HTR-8/SVneo (cell line): Measurements from ENCODE around the gene KCNK7.
"Not testable (repeated sequence)": the region's sequence is repeated elsewhere in the genome, so short reads cannot be mapped to it uniquely, and the experiment has no call there.

Source experiments
- DNase-seq: peaks from one replicate; pipeline ENCODE4 v3.0.0; 2011; ENCODE audit warnings: low spot score, mixed read lengths; ENCODE audit not compliant: insufficient read length
- FAIRE-seq: peaks from 2 replicates; lab custom pipeline; 2011; peaks lifted over from hg19 to GRCh38; lab: Jason Lieb, UNC

The KCNK7 gene

GRCh38 chr11:65575568-65576231 lies 19.9 kb downstream of the KCNK7 start, which contains the start of gene EHBP1L1:
Gene EHBP1L1 (plus strand): TSS chr11:65576053. CDS start chr11:65576303, 250 bp downstream.
- DNase-seq: peak; percentile 70
- peak; percentile 60 for FAIRE-seq

GRCh38 chr11:65574811-65575567 lies 20.6 kb downstream of the KCNK7 start:
- FAIRE-seq (peak; percentile 44), DNase-seq (no peak)

GRCh38 chr11:65574109-65574810 lies 21.3 kb downstream of the KCNK7 start:
- FAIRE-seq (peak; percentile 95), DNase-seq (peak; percentile 96)

GRCh38 chr11:65573391-65574079 lies 22.1 kb downstream of the KCNK7 start:
- DNase-seq: no peak
- no peak for FAIRE-seq

GRCh38 chr11:65572356-65573051 lies 23.1 kb downstream of the KCNK7 start, which contains the start of gene FAM89B:
Gene FAM89B (plus strand): TSS chr11:65572538. CDS start chr11:65572670, 132 bp downstream.
- DNase-seq: peak; percentile 87
- no peak for FAIRE-seq

- DNase-seq (no peak), FAIRE-seq (no peak)
These were observed 23.7 kb downstream of the KCNK7 start for GRCh38 chr11:65571940-65572339.

- DNase-seq: no peak
- no peak for FAIRE-seq
These were observed 24.2 kb downstream of the KCNK7 start for GRCh38 chr11:65571420-65571819.

GRCh38 chr11:65569973-65570918 lies 25.4 kb downstream of the KCNK7 start, which contains the start of gene ZNRD2:
Gene ZNRD2 (plus strand): TSS chr11:65570477. CDS start chr11:65570492, 15 bp downstream.
- DNase-seq: peak; percentile 99
- peak; percentile 99 for FAIRE-seq

GRCh38 chr11:65569164-65569972 lies 26.2 kb downstream of the KCNK7 start:
- FAIRE-seq (no peak), DNase-seq (no peak)

- DNase-seq: no peak
- FAIRE-seq: no peak
These were observed 29.8 kb downstream of the KCNK7 start for GRCh38 chr11:65565624-65566453.

- not testable (repeated sequence) for FAIRE-seq, DNase-seq
These were observed 30.6 kb downstream of the KCNK7 start for GRCh38 chr11:65564879-65565559.

- DNase-seq (no peak), FAIRE-seq (no peak)
These were observed 32.0 kb downstream of the KCNK7 start for GRCh38 chr11:65563601-65564000.

- FAIRE-seq (no peak), DNase-seq (no peak)
These were observed 32.8 kb downstream of the KCNK7 start for GRCh38 chr11:65562788-65563187.

GRCh38 chr11:65562020-65562419 lies 33.6 kb downstream of the KCNK7 start:
- DNase-seq (no peak), FAIRE-seq (no peak)

- FAIRE-seq (peak; percentile 93), DNase-seq (peak; percentile 90)
These were observed 34.8 kb downstream of the KCNK7 start for GRCh38 chr11:65560555-65561418.
